Tibial artery (tissue), 4 donors: Measurements from ENCODE around the gene PRAC1.
A peak's percentile ranks its signal among the peaks of the same experiment; 100 is the strongest.

Source experiments
- DNase-seq, 2 donors: peaks; one replicate each; pipeline ENCODE4 v3.0.0-alpha.2; 2019
- H3K27ac ChIP-seq, 2 donors: fragments of 200-600 bp; sonication (generic) in 1 of 2; 1 replicate in 1 of 2; 2 replicates in 1 of 2; pipeline ENCODE4 v1.5.1; 2018 to 2019; ENCODE audit warnings: mild to moderate bottlenecking in 1 of 2
- H3K27me3 ChIP-seq, 2 donors: fragments of 200-600 bp; sonication (generic) in 1 of 2; one replicate each; pipeline versions ENCODE4 v1.5.1 to v1.6.0; 2016 to 2019
- H3K36me3 ChIP-seq, 3 donors: fragments of 200-600 bp; sonication (generic) in 2 of 3; one replicate each; pipeline ENCODE4 v1.5.1; 2016 to 2019; ENCODE audit warnings: mild to moderate bottlenecking in 2 of 3
- H3K4me1 ChIP-seq, 4 donors: fragments of 200-600 bp; sonication (generic) in 2 of 4; 1 replicate in 3 of 4; 2 replicates in 1 of 4; pipeline ENCODE4 v1.5.1; 2016 to 2019
- H3K4me3 ChIP-seq, 2 donors: fragments of 200-600 bp; sonication (generic) in 1 of 2; 1 replicate in 1 of 2; 2 replicates in 1 of 2; pipeline ENCODE4 v1.5.1; 2018 to 2019; ENCODE audit warnings: mild to moderate bottlenecking in 2 of 2
- H3K9me3 ChIP-seq, 3 donors: fragments of 200-600 bp; sonication (generic) in 1 of 3; one replicate each; pipeline ENCODE4 v1.5.1; 2016 to 2019
- intact Hi-C: fragments of 100-400 bp; cut with DNase I; formaldehyde crosslinking; loops from one replicate; pipeline ENCODE4 v1.15.0; 2023; ENCODE audit warnings: low total_unique reads
- TF ChIP-seq, protein P1 (sequence below), 2 experiments: fragments of 200-600 bp in 1 of 2; fragments of 450-650 bp in 1 of 2; IDR thresholded peaks; one replicate each; pipeline ENCODE4 v1.5.1; 2017 to 2019; ENCODE audit warnings: antibody characterized with exemption in 2 of 2, mild to moderate bottlenecking in 1 of 2, moderate library complexity in 1 of 2

The PRAC1 gene

DNA sequence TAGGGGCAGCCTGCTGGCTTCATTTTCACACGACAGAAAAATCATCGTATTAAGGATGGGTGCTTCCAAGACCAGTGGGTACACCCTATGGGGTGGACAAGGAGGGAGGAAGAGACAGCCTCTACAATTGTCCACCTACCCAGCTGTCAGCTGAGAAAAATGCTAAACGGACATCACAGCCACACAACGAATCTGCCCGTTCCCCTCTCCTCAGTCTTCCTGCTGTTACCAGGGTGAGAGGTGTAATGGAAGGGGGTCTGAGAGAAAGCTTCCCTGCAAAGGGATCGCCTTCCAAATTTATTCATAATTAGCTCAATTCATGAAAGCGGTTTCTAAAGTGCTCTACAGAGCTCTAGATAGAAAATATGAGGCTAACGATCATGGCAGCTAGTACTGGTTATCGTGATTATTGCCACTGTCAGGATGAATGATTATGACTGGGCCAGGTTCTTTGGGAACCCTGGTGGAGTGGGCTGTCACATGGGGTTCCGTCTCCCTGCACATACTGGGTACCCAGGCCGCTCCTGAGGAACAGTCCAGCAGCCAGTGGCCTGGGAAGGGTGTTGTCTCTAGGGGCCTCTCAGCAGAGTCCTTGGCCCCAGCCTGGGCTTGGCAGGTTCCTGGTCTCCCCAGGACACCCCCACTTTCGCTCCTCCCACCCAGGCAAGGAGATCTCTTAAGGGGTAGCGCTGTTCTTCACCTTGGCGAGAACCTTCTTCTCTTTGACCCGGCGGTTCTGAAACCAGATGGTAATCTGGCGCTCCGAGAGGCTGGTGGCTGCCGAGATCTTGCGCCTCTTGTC, 4.0 kb upstream of the PRAC1 start:
- TF ChIP-seq, protein P1, sequence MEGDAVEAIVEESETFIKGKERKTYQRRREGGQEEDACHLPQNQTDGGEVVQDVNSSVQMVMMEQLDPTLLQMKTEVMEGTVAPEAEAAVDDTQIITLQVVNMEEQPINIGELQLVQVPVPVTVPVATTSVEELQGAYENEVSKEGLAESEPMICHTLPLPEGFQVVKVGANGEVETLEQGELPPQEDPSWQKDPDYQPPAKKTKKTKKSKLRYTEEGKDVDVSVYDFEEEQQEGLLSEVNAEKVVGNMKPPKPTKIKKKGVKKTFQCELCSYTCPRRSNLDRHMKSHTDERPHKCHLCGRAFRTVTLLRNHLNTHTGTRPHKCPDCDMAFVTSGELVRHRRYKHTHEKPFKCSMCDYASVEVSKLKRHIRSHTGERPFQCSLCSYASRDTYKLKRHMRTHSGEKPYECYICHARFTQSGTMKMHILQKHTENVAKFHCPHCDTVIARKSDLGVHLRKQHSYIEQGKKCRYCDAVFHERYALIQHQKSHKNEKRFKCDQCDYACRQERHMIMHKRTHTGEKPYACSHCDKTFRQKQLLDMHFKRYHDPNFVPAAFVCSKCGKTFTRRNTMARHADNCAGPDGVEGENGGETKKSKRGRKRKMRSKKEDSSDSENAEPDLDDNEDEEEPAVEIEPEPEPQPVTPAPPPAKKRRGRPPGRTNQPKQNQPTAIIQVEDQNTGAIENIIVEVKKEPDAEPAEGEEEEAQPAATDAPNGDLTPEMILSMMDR (IDR thresholded peaks at IDR 0.05): no peak
- H3K9me3 ChIP-seq: no peaks in the 10 kb centered on the region
- no peak for DNase-seq
- peaks cover 0 to 38% (median 27%) of the 10 kb centered on the region in 4 donors for H3K4me1 ChIP-seq
- peaks cover 13 to 100% of the 10 kb centered on the region in 2 donors for H3K27me3 ChIP-seq
- no peak overlapping the region for H3K27ac ChIP-seq
- intact Hi-C loops: loop anchor here (5.0 to 10.0 kb wide), 2 partner anchors 66 to 158 kb away; no protein-coding TSS in a partner anchor
- H3K36me3 ChIP-seq: no peaks in the 10 kb centered on the region
- H3K4me3 ChIP-seq: no peak overlapping the region

DNA sequence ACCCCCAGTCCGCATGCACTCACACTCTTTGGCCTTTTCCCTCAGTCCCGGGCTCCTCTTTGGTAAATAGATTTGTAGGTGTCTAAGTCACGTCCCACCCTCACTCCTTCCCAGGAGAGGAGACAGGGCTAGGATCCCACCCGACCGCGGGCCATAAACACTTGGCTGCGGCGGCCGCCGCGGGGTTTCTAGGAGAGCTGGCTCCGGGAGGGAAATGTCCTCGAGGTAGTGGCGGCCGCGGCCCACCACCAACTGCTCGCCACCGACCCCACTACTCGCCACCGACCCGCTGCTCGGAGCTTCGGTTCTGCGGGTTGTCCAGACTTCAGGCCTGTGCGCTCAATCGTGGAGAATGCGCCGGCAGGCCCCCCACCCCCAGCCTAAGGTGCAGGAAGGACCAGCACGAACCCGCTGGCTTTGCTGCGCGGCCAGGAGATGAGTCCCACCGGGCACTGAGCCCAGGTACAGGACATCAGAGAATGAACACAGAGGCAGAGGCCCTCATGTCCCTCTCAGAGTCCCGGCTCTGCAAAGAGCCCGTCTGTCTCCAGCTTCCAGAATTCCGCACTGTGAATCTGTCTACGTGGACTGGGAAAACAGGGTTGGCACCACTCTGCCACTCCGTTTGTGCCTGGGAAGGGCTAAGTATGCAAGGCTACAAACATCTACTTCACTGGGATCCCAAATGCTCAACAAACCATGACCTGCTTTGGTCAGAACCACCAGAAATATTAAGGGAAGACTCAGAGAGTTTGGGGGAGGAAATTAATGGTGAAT, 3.2 kb upstream of the PRAC1 start:
- H3K27ac ChIP-seq: no peak overlapping the region
- intact Hi-C loops: loop anchor here (5.0 to 10.0 kb wide), 2 partner anchors 67 to 159 kb away; no protein-coding TSS in a partner anchor

DNA sequence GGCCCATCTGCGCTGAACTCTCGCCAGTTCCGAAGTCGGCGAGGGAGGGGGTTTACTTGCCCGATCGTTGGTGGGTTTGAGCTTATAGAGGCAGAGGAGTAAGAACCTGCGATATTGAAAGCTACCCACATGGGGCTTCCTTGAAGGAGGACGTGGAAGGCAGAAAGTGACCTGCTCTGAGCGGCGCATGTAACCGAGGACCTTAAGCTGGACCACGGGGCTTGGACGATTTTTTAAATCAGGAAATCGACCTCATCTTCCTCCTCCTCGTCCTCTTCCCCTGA, 2.6 kb upstream of the PRAC1 start:
- TF ChIP-seq, protein P1 (IDR thresholded peaks at IDR 0.05): no peak
- H3K4me1 ChIP-seq: peaks cover 0 to 38% (median 27%) of the 10 kb centered on the region in 4 donors
- no peak overlapping the region for H3K27ac ChIP-seq
- no peak overlapping the region for H3K4me3 ChIP-seq
- H3K9me3 ChIP-seq: no peaks in the 10 kb centered on the region
- H3K36me3 ChIP-seq: no peaks in the 10 kb centered on the region
- peaks cover 13 to 100% of the 10 kb centered on the region in 2 donors for H3K27me3 ChIP-seq
- intact Hi-C loops: loop anchor here (5.0 to 10.0 kb wide), 2 partner anchors 67 to 160 kb away; no protein-coding TSS in a partner anchor
- DNase-seq: no peak

More for the DNA sequence above, 3.2 kb upstream of the PRAC1 start:
- H3K4me1 ChIP-seq: peaks cover 0 to 38% (median 27%) of the 10 kb centered on the region in 4 donors
- peaks cover 13 to 100% of the 10 kb centered on the region in 2 donors for H3K27me3 ChIP-seq
- DNase-seq: no peak
- TF ChIP-seq, protein P1 (IDR thresholded peaks at IDR 0.05): no peak
- no peaks in the 10 kb centered on the region for H3K9me3 ChIP-seq
- no peak overlapping the region for H3K4me3 ChIP-seq
- H3K36me3 ChIP-seq: no peaks in the 10 kb centered on the region

DNA sequence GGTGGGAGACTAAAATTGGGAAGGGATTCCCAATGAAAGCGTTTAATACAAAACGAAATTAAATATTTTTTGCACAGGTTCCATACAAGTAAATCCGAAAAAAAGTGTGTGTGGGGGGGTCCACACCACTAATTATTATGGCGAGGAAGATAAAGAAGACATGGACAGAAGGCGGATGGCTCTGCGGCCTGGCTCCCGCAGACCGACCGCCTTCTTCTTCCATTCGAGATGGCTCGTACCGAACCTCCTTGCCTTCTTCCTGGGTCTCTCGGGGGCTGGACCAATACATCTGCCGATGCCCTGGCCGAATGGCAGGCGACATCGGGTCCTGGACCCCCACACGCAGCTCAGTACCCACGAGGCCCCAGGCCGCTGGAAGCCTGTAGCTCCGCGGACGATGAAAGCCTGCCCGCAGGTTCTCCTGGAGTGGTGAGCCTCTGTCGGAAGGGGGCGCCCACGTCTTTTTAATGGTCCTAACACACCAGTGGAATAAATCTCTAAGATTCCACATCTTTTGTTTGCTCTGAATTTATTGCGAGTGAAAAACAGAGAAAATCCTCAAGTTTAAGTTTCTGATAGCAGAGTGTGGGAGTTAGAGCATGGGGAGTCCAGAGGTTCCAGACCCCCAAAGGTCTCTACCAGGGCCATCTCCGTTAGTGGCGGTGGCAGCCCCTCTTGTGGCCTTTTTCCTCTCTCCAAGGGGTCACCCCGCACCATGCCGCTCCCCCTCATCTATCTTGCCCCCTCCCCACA, 2.1 kb upstream of the PRAC1 start:
- Histone ChIP-seq H3K27ac (no peak overlapping the region), H3K36me3 (no peaks in the 10 kb centered on the region), H3K4me1 (peaks cover 0 to 40% (median 27%) of the 10 kb centered on the region in 4 donors), H3K27me3 (peaks cover 13 to 100% of the 10 kb centered on the region in 2 donors), H3K9me3 (no peaks in the 10 kb centered on the region), H3K4me3 (no peak overlapping the region)
- peak; percentile 82 to 83 for DNase-seq
- TF ChIP-seq, protein P1 (IDR thresholded peaks at IDR 0.05): peak; percentile 53 to 56
- intact Hi-C loops: loop anchor here (5.0 to 10.0 kb wide), 2 partner anchors 68 to 160 kb away; no protein-coding TSS in a partner anchor
